ENCODE results near the gene SLTM. TPM values are rescaled to one million over a fixed set of nuclear protein-coding genes. Genes with fewer than 3 reads are reported as not detected.

The SLTM gene
- total RNA-seq, 1 donor from 2014 or later: 68.2 TPM

GRCh38 chr15:58962136-58962535 is 28.7 kb upstream of the SLTM start:
- no peak overlapping the region for H3K4me3 Mint-ChIP-seq (ENCODE audit: unreplicated experiment)
- no peak for FAIRE-seq

GRCh38 chr15:58958811-58959210 is 25.3 kb upstream of the SLTM start:
- H3K36me3 ChIP-seq (ENCODE audit: insufficient read depth, low read length): no peaks in the 10 kb centered on the region
- H2AFZ ChIP-seq (ENCODE audit: low read depth, low read length): no peak overlapping the region
- FAIRE-seq: no peak

More at GRCh38 chr15:58962136-58962535, 28.7 kb upstream of the SLTM start:
- Histone ChIP-seq H3K79me2 (ENCODE audit: insufficient read depth, low read length) (no peaks in the 10 kb centered on the region), H3K9me3 (ENCODE audit: insufficient read depth, low read depth, low read length) (no peaks in the 10 kb centered on the region), H3K4me3 (ENCODE audit: insufficient read depth, low read depth, low read length) (no peak overlapping the region), H3K4me2 (ENCODE audit: low read length) (no peak overlapping the region), H3K9ac (ENCODE audit: low read length) (no peak overlapping the region), H3K36me3 (ENCODE audit: insufficient read depth, low read length) (no peaks in the 10 kb centered on the region), H3K4me1 (ENCODE audit: insufficient read depth, low read length) (peaks cover 2% of the 10 kb centered on the region), H3K27ac (ENCODE audit: low read depth, low read length) (no peak overlapping the region), H4K20me1 (ENCODE audit: insufficient read depth, low read length) (no peaks in the 10 kb centered on the region), H3K27me3 (ENCODE audit: insufficient read depth, low read length) (no peaks in the 10 kb centered on the region), H2AFZ (ENCODE audit: low read depth, low read length) (no peak overlapping the region)
- Mint-ChIP-seq H3K9me3 (ENCODE audit: unreplicated experiment) (no peaks in the 10 kb centered on the region), H3K27me3 (ENCODE audit: low read depth, unreplicated experiment) (no peaks in the 10 kb centered on the region), H3K27ac (ENCODE audit: unreplicated experiment) (no peak overlapping the region), H3K4me1 (ENCODE audit: low read depth, unreplicated experiment) (peaks cover 8% of the 10 kb centered on the region), H3K36me3 (ENCODE audit: low read depth, unreplicated experiment) (peaks cover 1% of the 10 kb centered on the region)
- no peak for TF ChIP-seq EZH2 (IDR thresholded peaks at IDR 0.05; ENCODE audit: insufficient read depth, low read length)
- TF ChIP-seq CTCF (IDR thresholded peaks at IDR 0.05; ENCODE audit: insufficient read depth, low read depth, low read length): no peak
- DNase-seq (ENCODE audit: low read depth): no peak

More at GRCh38 chr15:58958811-58959210, 25.3 kb upstream of the SLTM start:
- Histone ChIP-seq H3K4me3 (ENCODE audit: insufficient read depth, low read depth, low read length) (no peak overlapping the region), H3K4me2 (ENCODE audit: low read length) (no peak overlapping the region), H4K20me1 (ENCODE audit: insufficient read depth, low read length) (no peaks in the 10 kb centered on the region), H3K9ac (ENCODE audit: low read length) (no peak overlapping the region), H3K27me3 (ENCODE audit: insufficient read depth, low read length) (no peaks in the 10 kb centered on the region), H3K79me2 (ENCODE audit: insufficient read depth, low read length) (no peaks in the 10 kb centered on the region), H3K27ac (ENCODE audit: low read depth, low read length) (no peak overlapping the region), H3K9me3 (ENCODE audit: insufficient read depth, low read depth, low read length) (no peaks in the 10 kb centered on the region), H3K4me1 (ENCODE audit: insufficient read depth, low read length) (peaks cover 2% of the 10 kb centered on the region)
- no peaks in the 10 kb centered on the region for H3K9me3 Mint-ChIP-seq (ENCODE audit: unreplicated experiment)
- H3K27me3 Mint-ChIP-seq (ENCODE audit: low read depth, unreplicated experiment): no peaks in the 10 kb centered on the region
- no peak overlapping the region for H3K27ac Mint-ChIP-seq (ENCODE audit: unreplicated experiment)
- H3K36me3 Mint-ChIP-seq (ENCODE audit: low read depth, unreplicated experiment): no peaks in the 10 kb centered on the region
- TF ChIP-seq EZH2 (IDR thresholded peaks at IDR 0.05; ENCODE audit: insufficient read depth, low read length) (no peak), CTCF (IDR thresholded peaks at IDR 0.05; ENCODE audit: insufficient read depth, low read depth, low read length) (no peak)
- peaks cover 2% of the 10 kb centered on the region for H3K4me1 Mint-ChIP-seq (ENCODE audit: low read depth, unreplicated experiment)
- DNase-seq (ENCODE audit: low read depth): no peak
- H3K4me3 Mint-ChIP-seq (ENCODE audit: unreplicated experiment): no peak overlapping the region
